HG02610 (cell line): Measurements from ENCODE around the gene IFFO2.

Experiments used
- ATAC-seq: cut with Tn5 transposase; IDR thresholded peaks from one replicate; pipeline ENCODE4 v1.9.1; 2021; ENCODE audit warnings: mild to moderate bottlenecking, moderate library complexity; ENCODE audit not compliant: unreplicated experiment

The IFFO2 gene

DNA sequence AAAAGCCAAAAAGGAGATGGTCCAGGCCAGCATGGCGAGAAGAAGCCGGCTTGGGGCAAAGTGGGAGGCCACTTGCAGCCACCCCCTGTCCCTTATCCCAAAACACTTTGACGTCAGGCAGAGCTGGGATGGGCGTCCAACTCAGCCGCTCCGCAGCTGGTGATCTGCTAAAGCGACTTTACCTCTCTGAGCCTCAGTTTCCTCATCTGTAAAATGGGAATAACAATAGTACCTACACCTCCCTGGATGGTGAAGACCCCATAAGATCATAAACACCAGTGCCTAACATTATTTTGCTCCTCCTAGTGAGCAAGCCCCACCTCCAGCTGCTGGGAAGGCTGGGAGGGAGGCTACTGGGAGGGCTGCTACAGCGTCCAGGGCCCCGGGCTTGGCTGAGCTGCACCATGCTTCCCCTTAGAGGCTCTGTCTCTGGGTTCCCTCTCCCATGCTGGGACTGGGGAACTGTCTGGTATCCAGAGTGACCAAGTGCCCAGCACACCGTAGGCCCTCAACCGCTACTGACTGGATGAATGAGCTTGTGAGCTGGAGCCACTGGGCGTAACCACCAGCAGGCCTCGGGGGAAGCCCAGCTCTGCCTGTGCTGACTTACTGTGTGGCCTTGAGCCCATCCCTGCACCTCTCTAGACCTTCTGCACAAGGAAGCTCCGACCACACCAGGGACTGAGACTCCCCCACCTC, 18.3 kb downstream of the IFFO2 start:
- no peak for ATAC-seq

DNA sequence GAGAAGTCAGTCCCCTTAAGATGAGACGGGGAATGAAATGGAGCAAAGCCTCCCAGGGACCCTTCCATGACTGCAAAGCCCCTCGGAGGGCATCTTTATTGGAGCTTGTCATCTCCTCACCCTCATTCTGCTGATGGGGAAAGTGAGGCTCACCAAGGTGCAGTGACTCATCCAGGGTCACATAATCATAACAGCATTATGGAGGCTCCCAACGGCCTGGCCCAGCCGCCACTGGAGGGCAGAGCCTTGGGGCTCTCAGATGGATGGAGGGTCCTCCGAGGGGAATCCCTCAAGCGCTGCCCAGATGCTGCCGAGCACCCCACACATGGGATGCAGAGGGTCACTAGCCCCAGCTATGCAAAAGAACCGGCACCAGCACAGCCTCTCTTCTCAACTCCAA, 18.9 kb downstream of the IFFO2 start:
- no peak for ATAC-seq

GRCh38 chr1:18936814-18937481, 19.5 kb downstream of the IFFO2 start:
- ATAC-seq: no peak

- ATAC-seq: no peak
Measured at GRCh38 chr1:18936471-18936813, 20.0 kb downstream of the IFFO2 start.

DNA sequence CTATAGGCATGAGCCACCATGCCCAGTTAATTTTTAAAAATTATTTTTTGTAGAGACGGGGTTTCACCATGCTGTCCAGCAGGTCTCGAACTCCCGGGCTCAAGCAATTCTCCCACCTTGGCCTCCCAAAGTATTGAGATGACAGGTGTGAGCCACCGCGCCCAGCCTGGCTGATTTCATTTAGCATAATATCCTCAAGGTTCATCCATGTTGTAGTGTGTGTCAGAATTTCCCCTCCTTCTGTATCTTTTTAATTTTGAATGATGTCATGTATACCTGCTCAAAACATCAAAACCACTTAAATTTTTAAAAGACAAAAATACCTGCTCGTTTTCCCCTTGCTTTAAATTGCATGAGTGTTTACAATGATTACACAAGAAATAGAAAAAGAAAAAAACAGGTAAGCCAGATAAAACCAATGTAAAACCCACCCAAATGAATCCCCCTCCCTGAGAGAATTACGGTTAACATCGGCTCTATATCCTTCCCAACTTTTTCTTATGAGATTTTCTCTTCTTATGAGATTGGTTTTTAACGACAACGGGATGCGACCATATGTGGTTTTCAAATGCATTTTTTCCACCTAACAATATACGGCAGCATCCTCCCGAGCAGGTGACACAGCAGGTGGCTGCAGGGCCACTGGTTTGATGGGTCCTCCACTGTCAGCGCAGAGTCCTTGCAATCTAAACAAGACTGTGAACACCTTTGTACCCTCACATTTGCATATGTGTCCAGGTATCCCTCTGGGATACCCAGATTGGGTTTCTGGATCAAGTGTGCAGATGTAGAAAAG, 22.1 kb downstream of the IFFO2 start:
- no peak for ATAC-seq

GRCh38 chr1:18932879-18933278, 23.6 kb downstream of the IFFO2 start:
- no peak for ATAC-seq

DNA sequence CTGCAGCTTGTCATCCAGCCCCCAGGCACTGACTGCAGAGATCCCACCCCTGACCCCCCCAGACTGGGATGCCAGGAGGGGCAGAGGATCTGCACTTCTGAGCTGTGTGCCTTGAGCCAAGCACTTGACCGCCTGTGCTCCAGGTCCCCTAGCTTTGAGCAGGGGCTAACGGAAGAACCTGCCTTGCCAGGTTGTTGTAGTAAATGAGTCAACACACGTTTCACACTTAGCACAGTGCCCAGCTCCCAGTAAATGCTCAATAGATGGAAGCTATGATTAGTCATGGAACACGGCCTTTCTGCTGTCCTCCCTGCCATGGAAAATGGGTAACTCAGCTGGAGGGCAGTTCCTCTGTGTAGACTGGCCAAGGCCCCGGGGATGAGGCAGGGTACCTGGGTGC, 24.1 kb downstream of the IFFO2 start:
- no peak for ATAC-seq

DNA sequence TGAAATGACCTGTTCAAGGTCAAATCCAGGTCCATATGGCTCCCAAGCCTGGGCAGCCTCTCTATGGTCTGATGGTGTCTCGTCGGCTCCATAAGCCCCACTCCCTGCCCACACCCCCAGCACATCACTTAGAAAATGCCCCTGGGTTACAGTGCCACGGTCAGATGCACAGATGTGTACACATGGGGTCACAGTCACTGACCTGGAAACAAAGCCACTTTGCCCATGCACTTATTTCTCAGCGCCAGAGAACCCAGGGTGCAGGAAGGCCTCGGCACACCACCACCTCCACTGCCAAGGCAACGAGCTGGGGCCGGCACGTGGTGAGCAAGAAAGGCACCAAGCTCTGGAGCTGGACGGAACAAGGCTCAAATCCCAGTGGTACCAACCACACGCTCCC, 24.7 kb downstream of the IFFO2 start:
- no peak for ATAC-seq

DNA sequence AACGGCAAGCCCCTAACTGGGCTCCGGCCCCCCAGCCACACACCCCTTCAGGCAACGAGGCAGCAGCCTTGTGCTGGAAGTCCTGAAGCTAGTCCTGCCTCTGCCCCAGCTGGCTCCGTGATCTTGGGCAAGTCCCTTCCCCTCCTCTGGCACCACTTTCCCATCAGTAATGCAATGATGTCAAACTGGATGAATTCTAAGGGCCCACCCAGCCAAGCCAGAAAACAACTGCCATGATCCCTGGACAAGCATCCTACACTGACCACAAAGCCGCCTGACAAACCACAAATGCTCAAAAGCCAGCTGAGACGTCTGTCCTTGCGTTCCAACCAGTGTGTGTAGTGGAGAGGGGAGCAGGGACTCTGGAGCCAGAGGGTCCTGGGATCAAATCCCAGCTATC, 26.8 kb downstream of the IFFO2 start:
- no peak for ATAC-seq

DNA sequence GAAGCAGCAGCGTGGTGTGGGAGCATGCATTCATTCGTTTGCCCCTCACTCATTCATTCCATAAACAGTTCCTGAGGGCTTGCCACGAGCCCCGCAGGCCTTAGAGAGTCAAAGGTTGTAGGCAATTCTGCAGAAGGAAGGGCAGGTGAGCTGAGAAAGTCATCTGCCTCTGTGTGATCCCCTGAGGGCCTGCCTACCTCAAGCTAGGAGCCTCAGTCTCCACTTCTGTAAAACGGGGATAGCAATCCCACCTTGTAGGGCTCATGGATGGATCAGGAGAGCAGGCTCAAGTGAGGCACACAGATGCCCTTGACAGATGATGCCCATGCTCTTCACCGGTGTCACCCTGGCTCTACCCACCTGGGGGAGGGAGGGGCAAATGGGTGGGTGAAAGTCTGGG, 27.5 kb downstream of the IFFO2 start:
- ATAC-seq: no peak

GRCh38 chr1:18928406-18928805, 28.1 kb downstream of the IFFO2 start:
- ATAC-seq: no peak

GRCh38 chr1:18927654-18928272, 28.7 kb downstream of the IFFO2 start:
- no peak for ATAC-seq

DNA sequence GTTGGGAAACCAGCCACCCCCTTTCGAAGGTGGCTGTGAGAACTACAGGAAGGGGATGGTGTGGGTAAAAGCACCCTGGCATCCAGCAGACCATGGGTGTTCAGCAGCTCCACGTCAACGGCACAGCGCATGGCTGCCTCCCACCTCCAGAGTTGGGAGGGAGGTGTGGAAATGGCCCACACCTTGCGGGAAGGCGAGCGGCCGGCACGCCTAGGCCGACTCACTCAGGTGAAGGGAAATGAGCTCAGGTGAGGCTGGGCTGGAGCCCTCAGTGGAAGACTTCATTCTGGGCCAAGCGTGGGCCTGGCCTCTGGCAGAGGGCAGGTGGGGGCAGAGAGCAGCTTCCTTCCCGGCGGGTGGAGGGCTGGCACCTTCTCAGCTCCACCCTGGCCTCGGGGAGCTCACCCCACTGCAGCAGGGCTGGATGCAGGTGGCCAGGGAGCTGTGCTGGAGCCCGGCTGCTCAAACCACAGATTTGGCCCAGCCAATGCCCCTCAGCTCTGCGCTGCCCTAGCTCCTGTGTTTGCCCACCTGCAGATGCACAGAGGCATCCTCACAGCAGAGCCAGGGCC, 29.3 kb downstream of the IFFO2 start:
- ATAC-seq: peak; percentile 22

- ATAC-seq: peak; percentile 77
Measured at GRCh38 chr1:18926315-18927081, 30.0 kb downstream of the IFFO2 start.

DNA sequence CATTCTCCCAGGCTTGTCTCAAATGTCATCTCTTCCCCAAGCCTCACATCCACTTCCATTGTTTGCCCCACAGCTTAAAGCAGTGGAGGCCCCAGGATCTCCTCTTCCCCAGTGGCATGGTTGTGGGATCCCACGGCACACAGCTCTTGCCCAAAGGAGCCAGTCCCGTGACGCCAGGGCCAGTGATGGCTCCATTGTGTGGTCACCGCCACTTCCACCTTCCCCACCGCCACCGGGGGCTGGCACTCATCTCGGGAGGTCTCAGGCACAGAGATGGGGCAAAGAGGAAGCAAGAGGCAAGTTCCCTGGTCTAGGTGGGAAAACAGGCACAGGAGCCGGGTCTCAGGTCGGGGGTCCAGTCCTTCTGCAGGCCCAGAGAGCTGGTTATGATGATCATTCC, 31.2 kb downstream of the IFFO2 start:
- no peak for ATAC-seq

DNA sequence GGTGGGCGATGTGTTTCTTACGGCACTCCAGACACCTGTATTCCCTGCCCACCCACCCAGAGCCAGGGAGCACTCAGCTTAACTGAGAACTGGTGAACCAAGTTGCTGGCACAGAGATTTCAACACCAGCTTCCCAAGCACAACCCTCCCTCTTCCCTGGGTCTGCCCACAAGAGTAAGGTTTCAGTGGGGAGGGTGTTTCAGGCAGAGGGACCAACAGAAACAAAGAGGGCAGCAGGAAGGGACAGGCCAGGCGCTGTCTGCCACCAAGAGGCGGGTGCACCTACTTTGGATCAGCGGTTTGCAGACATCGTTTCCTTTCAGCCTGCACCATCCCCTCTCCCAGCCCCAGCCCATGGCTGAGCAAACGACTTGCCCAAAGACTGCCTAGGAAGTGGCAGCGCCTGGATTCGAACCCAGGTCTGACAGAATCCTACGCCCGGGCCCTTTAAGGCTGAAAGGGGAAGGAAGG, 32.2 kb downstream of the IFFO2 start:
- ATAC-seq: no peak

DNA sequence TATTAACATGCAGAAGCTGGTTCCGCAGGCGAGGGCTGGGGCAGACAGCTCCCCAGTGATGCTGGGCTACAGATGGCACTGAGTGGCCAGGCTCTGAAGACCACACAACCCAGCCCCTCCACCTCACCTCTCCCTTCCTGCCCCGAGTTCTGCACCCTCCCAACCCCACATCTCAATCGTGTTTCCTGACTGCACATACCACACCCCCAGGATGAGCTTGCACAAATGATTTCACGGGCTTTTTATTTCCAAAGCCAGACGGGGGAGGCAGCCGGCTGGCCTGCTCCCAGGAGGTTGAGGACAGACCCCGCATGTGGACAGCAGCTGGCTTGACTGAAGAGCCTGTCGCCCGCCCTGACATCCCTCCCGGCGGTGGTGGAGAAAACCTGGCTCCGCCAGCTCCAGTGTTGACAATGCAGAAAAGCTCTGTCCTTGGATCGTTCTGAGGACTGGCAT, 32.7 kb downstream of the IFFO2 start:
- ATAC-seq: no peak

- ATAC-seq: no peak
Measured at GRCh38 chr1:18922848-18923755, 33.4 kb downstream of the IFFO2 start.

GRCh38 chr1:18922319-18922726, 34.2 kb downstream of the IFFO2 start:
- ATAC-seq: no peak
